HG02981 (cell line): ENCODE data around the gene CD207.
"Not testable (repeated sequence)": the region's sequence is repeated elsewhere in the genome, so short reads cannot be mapped to it uniquely, and the experiment has no call there.

Experiments used
- ATAC-seq: cut with Tn5 transposase; IDR thresholded peaks from one replicate; pipeline ENCODE4 v1.9.1; 2021; ENCODE audit warnings: mild to moderate bottlenecking, moderate library complexity; ENCODE audit not compliant: unreplicated experiment

Gene CD207

DNA sequence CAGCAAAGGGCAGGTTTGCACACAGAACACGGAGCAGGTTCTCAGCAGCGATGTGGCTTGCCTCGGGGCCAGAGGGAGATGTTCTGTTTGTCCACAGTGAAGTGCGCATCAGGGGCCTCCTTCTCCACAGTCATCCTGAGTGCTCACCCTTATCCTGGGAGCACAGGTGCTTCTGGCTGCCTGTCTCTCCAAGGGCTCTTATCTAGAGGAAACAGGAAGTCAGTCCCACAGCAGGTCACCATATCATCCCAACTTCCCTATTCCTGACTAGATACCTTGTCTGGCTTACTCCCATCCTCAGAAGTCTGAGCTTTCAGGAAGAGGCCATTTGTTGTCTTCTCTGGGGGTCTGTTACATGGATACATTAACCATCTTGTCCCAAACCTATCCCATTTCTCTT lies at the start of gene CD207:
Gene CD207 (minus strand): TSS at position 174 of the 400 bp plus-strand sequence. CDS start 40 bp downstream, at position 134.
- ATAC-seq, result no peak

DNA sequence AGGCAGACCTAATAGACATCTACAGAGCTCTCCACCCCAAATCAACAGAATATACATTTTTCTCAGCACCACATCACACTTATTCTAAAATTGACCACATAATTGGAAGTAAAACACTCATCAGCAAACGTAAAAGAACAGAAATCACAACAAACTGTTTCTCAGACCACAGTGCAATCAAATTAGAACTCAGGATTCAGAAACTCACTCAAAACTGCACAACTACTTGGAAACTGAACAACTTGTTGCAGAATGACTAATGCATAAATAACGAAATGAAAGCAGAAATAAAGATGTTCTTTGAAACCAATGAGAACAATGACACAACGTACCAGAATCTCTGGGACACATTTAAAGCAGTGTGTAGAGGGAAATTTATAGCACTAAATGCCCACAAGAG lies 42.9 kb upstream of the CD207 start:
- not testable (repeated sequence) for ATAC-seq

DNA sequence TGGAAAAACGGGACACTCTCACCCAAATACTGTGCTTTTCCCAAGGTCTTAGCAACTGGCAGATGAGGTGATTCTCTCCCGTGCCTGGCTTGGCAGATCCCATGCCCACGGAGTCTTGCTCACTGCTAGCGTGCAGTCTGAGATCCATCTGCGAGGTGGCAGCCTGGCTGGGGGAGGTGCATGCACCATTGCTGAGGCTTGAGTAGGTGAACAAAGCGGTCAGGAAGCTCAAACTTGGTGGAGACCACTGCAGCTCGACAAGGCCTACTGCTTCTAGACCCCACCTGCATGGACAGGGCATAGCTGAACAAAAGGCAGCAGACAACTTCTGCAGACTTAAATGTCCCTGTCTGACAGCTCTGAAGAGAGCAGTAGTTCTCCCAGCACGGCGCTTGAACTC lies 40.5 kb upstream of the CD207 start:
- not testable (repeated sequence) for ATAC-seq

DNA sequence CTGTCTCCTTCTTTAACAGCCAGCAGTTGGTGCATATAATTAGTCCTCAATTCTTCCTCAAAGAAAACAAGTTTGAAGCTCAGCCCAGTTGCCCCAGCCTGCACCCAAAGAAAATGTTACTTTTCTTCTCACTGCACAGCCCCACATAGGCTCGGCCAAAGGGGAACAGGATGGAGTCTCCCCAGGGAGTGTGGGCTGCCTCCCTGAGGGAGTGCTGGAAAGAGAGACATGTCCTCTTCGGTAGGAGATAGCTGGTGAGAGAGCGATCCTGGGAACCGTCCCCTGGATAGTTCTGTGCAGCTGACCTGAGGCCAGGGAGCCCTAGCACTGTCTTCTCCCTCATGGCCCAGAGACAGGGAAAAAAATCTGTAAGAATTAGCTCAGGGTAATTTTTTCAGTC lies 37.9 kb upstream of the CD207 start:
- ATAC-seq, result no peak

DNA sequence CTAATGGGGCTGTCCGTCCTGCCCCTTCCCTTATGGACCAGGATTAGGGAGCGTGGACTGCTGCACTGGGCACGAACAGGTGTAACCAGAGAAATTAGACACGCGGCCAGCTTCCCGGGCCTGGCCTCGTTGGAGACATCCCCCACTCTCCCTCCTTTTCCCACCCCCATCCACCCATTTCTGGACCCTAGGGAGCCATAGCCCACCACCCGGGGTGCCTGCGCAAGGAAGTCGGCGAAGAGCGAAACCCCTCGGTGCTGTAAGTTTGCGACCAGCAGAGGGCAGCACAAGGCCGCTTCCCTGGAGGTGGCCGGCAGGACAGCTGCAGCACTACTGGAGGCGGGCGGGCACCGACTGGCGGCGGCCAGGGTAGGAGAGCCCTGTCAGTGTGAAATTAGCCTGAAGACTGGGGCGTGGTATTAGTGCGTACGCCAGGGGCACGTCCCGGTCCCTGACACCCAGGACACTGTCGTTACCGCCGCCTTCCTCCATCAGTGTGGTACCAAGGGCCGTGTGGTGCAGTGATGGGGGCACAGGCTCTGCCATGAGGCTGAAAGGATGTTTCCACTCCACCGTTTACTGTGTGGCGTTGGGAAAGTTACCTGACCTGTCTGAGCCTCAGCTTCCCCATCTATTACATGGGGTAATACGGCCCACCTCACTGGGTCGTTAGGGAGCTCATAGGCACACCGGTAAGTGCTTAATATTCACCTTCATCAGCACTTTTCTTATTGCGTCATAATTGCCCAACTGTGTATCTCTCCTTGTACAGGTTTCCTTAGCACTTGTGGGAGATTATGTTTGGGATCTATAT lies 36.0 kb upstream of the CD207 start:
- ATAC-seq, result peak; percentile 87

DNA sequence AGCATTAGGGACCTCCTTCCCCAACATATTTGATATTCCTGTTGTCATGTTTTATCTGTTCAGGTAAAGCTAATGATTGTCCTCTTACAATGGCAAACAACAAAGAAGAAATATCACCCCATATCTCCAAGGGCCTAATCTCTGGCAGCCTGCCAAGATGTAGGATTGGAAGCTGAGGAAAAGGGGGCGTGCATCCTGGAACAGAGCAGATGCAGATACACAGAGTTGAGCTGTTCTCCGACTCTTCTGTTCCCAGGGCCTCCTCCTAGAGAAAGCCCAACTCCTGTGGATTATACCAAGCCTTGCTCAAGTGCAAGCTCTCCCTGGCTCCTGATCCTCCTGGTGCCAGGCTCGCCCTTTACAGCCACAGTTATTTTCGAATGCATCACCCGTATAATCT lies 35.2 kb upstream of the CD207 start:
- ATAC-seq, result no peak

DNA sequence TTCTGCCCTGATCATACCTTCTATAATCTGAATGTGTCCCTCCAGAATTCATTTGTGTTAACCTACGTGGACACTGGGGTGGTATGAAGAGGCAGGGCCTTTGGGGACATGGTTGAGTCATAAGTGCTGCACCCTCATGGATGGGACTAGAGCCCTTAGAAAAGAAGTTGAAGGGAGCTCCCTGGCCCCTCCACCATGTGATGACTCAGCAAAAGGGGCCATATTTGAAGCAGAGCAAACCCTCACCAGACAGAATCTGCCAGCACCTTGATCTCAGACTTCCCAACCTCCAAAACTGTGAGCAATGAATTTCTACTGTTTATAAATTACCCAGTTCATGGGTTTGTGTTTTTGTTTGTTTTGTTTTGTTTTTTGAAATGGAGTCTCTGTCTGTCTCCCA lies 33.4 kb upstream of the CD207 start:
- ATAC-seq, result no peak

DNA sequence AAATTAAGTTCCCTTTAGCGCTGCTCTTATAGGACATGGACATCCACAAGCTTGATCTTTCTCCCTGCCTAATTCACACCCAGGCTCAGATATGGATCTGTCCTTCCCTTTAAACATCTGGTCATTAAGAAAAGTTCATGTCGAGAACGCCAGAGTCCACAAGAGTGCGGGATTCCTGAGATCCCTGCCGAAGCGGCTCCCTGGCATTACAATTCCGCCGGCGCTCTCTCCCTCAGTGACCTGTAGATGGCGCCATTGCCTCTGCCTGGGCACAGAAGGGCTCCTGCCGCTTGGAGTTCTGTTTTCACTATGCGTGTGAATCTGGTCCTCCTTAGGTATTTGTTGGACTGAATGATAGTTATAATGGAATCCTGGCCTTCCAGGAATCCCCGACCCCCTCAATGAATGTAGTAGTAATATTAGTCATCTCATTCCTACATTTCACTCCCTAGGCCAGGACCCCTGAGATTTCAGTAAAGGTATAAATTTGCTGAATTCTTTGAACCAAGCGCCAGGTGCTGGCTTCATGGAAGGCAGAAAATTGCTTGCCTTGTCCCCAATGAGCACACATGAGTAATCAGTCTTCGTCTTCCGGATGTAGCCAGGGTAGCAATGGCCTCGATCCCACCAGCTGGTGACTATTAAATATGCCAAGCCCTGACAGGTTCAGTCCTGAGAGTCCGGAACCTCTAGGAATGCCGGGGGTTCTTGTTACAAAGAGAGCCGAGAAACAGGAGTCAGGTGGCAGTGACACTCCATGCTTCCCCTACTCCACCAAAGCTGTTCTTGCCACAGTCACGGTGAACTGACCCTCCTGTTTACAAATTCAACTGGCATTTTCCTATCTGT lies 26.4 kb upstream of the CD207 start:
- peak; percentile 56 for ATAC-seq

DNA sequence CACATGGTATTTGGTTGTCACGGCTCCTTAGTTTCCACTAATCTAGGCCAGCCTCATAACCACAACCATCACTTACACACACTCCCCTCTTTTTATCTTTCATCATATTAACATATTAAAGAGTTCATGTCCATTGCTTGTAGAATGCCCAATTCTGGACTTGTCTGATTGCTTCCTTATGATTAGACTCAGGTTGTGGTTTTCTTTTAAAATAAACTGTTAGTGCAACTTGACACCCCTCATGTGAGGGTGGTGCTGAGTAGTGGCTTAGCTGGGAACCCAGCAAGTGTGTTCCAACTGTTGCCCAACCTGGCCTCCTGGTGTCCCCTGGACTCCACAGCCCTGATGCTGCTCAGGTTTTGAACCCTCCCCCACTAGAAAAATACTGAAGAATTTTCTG lies 20.1 kb upstream of the CD207 start:
- ATAC-seq, result no peak

DNA sequence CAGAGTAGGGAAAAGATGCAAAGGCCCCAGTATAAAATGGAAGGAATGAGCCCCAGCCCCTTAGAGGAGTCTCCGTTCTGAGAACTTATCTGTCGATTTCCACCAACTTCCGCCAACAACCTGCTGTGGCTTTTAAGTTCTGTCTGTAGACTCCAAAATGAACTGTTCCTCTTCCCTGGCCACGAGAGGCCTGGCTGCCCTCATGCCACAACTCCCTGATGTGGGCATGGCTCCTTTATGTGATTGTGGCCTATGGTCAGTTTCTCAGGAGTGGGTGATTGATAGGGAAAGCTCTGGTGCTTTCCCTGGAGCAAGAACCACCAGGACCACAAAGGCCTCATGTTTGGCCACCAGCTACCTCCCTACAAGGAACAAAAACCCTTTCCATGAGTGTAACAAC lies 18.8 kb upstream of the CD207 start:
- no peak for ATAC-seq

DNA sequence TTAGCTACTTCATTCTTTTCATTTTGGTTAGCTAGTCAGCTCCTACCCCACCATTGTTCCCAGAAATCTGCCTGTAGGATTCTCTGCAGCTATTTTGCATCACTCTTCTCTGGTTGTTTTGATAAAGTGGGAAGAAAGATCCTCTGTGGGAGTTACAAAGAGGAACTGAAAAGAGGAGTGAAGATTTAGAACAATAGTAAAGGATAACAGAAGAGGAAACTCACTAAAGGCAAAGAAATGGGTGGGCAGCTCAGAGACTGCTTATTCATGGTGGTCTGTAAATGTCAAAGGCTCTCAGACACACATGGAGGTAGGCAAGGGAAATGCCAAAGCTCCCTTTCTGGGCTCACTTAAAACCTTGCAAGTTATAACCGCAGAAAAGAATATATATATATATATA lies 17.2 kb upstream of the CD207 start:
- ATAC-seq, result no peak

DNA sequence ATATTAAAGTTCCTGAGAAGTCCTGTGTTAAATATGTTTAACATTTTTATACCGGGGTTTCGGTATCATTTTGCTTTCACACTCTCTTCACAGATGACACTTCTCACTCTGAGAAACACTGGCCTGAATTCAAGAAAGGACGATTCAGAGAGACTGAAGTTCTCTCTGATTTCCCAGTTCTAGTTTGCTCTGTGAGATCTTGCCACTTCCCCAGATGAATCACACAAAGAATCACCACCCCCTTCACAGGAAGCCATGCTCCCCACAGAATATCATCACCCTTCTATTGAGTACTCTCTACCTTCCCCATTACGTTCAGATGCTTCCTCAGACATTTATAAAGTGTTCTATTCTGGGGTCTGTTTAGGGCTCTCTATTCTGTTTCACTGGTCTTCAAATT lies 16.1 kb upstream of the CD207 start:
- ATAC-seq, result no peak

DNA sequence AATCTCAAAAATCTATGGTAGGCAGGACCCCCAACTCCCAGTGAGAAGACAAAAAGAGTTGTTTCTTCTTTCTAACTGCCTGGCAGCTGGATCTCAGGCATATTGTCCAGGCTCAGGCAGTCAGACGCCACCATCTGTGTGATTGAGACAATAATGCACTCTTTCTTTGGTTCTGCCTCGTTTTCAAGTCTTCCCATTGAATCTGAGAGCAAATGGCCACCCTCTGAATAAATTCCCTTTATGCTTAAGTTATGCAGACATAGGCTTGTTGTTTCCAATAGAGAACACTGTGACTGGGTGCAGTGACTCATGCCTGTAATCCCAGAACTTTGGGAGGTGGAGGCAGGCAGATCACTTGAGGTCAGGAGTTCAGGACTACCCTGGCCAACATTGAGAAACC lies 15.3 kb upstream of the CD207 start:
- no peak for ATAC-seq

DNA sequence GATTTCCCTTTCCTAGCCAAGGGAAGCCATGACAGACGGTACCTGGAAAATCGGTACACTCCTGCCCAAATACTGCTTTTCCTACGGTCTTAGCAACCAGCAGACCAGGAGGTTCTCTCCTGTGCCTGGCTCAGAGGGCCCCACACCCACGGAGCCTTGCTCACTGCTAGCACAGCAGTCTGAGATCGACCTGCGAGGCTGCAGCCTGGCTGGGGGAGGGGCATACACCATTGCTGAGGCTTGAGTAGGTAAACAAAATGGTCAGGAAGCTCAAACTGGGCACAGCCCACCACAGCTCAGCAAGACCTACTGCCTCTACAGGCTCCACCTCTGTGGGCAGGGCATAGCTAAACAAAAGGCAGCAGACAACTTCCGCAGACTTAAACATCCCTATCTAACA lies 6.8 kb upstream of the CD207 start:
- no peak for ATAC-seq

DNA sequence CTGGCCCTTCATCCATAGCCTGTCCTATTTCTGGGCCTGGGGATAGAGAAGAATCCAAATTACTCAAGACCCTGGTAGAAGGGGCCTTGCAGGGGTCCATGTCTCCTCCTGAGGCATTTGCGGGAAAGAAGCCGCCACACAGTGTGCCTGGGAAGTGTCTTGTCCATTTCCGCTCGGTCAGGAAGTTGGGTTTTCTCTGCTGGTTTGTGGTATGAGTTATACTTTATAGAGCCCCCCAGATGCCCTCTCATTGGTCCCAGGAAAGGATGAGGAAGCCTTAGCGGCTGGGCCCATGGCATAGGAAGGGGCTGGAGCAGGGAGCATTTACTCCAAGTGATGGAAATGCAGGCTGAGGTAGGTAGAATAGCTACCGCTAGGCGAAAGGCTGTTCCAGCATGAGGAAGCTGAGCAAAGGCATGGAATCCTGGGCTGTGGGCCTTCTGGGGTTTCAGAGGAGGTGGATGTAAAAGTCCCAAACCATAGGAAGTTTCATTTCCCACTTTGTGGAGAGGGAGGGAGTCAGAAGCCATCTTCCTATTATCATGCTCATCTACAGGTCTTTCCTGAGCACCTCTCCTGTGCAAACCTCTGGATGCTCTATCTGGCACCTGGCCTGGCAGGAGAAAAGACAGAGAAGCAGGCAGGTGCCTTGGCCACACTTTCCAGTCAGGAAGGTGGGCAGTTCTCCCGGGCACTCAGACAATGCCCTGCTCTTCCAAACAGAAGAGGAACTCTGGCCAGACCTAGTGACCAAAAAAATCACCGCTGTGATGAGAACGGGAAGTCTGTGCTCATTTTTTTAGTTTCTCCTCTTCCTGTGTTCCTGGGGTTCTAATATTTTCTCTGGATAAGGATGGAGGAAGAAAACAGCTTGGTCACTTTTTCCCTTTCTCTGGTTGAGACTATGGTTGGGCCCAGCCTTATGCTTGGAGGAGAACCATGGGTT lies 2.6 kb upstream of the CD207 start:
- ATAC-seq, result no peak

DNA sequence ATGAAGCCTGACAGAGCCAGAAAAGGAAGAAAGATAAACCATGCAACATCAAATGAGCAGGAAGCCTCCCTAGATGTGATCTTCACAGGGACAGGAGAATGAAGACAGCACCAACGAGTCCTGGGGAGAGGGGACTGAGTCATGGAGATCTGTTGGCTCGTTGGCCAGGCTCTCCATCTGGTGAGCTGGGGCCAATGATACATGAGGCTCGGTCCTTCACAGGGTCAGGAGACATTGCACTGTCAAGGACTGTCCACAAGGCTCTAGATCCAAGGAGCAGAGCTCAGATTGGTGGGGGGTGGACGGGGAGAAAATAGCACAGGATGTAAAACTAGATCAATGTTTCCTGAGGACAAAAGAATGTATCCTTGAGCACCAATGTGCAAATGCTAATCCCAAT lies 735 bp downstream of the CD207 start:
- ATAC-seq, result no peak

DNA sequence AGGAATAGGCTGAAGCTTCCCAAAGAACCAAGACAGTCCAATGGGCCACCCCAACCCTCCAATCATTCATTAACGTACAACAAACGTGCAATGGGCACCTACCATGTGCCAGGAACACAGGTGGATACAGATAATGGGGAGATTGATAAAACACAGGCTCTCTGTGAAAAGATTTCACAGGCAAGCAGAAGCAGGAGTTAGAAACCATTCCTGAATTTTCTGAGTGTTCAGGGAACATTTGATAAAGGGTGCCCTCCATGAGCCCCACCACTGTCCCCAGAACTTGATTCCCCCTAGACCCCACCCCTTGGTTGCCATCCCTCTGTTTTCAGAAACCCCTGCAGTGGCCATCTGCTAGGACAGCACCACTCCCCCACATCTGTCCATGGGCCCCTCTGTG lies 1.5 kb downstream of the CD207 start:
- no peak for ATAC-seq

DNA sequence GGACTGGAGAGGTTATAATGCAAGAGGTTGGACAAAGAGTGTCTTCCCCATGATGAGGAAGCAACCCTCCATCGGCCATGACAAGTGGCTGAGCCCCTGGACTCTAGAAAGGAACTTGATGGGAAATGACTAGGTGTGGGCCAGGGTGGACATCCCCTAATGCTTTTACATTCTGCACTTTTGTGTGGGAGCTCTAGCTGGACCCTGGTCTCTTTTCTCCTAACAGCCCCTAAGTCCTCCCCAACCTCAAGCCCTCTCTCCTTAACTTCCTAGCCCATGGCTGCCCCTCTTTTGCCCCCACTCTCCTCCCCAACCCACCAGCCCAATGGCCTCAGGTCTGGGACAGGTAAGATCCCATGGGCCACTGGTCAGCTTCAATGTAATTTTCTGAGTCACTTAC lies 2.4 kb downstream of the CD207 start:
- no peak for ATAC-seq

DNA sequence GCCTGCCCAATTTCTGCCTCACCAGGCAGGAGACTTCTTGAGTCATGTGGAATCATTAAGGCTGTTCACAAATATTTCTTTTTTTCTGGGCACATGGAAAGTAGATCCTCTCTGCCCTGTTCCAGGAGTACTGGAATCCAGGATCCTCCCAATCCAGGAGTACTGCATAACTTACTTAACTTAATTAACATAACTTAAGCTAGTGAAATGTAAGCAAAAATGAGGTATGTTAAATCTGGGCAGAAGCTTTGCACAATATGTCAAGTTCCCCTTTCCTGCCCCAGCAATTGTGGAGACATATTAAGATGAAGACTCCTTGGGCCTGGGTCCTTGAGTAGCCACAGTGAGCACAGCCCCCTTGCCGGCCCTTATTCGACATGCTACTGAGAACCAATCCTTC lies 3.2 kb downstream of the CD207 start:
- no peak for ATAC-seq

DNA sequence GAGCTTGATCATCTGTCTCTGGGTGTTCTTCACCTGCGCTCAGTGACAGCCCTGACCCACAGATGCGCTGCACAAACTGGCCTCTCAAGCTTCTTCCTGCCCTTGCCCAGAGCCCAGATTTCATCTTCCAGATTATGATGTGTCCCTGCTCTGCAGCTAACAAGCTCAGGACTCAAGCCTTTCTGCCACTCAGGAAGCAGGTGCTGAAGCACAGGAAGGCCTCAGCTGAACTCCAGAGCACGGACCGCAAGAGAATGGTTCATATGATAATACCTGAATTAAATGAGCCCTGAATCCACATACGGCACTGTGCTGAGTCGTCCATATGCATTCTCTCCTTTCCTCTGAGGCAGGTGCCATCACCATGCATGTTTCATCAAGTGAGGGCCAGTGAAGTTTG lies 3.8 kb downstream of the CD207 start:
- ATAC-seq, result no peak

DNA sequence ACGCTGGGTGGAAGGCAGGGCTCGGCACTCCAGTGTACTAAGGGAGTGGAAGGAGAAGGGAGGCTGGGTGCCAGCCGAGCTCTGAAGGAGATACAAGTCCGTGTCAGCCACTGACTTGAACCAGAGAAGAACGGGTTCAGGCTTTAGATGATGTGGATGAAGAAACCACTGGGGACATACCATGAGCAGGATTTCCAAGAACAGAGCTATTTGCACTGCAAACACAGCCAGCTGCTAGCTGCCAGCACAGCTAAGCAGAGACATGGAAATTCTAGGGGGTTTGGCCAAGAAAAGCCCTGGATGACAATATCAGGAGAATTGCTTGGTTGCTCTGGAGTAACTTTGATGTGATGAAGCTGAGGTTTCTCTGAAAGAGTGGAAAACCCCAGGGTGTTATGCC lies 5.2 kb downstream of the CD207 start:
- ATAC-seq, result no peak
